ENCODE results near the gene TTC24. TPM values are rescaled to one million over a fixed set of nuclear protein-coding genes. Genes with fewer than 3 reads are reported as not detected.
"Not testable (repeated sequence)": the region's sequence is repeated elsewhere in the genome, so short reads cannot be mapped to it uniquely, and the experiment has no call there.

Gene TTC24
- polyA plus RNA-seq, 10 donors: 0.18 to 0.94 (median 0.40) TPM; not detected in 2

DNA sequence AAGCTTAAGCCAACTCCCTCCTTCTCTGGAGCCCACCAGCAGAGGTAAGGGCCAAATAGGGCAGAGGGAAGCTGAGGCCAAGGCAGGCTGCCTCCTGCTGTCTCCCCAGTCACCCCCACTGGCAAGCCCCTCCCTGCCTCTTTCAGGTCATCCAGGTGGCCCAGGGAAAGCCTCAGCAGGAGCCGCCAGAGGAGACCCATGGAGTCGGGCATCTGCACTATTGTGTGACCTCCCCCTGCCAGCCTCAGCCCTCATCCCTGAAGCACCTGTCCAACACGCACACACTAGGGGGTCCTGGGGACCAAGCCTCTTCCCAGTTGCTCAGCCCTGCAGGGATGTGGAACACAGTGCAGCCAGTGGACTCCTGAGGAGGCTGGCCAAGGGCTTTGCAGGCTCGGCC lies 6.8 kb downstream of the TTC24 start:
- no peak for DNase-seq

DNA sequence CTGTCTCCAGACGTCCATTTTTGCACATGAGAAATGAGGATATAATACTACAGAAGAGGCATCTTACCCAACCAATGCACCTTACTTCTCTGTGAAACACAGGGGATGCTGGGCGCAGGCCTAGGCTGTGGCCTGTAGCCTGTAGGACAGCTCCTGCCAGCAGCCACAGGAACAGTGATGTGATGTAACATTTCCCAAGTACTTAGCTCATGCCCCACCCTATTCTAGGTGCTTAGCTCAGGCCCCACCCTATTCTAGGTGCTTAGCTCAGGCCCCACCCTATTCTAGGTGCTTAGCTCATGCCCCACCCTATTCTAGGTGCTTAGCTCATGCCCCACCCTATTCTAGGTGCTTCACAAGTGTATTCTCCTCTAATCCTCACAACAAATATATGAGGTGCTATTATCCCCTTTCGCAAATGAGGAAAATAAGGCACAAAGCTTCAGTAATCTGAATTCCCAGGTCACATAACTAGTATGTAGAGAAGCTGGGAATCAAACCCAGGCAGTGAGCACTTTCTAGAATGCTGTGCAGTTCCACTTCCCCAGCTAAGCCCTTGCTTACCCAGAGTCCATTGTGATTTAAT lies 7.5 kb downstream of the TTC24 start:
- no peak for DNase-seq

DNA sequence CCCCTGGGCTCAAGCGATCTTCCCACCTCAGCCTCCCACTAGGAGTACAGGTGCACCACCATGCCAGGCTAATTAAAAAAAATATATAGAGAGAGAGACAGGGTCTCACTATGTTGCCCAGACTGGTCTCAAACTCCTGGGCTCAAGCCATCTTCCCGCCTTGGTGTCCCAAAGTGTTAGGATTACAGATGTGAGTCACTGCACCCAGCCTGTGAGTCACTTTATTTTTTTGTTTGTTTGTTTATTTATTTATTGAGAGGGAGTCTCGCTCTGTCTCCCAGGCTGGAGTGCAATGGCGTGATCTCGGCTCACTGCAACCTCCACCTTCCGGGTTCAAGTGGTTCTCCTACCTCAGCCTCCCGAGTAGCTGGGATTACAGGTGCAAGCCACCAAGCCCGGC lies 8.4 kb downstream of the TTC24 start:
- not testable (repeated sequence) for DNase-seq

DNA sequence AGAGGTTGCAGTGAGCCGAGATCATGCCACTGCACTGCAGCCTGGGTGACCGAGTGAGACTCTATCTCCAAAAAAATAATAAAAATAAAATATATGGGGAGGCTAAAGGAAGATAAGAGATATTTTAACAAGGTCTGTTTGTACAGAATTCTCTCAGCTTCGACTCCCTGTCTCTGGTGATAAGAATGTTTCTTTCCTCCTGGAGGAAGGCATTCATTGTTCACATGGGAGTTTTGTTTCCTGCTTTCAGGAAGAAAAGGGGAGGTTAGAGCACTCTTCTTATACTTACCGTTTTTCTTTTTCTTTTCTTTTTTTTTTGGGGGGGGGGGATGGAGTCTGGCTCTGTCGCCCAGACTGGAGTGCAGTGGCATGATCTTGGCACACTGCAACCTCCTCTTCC lies 10.0 kb downstream of the TTC24 start:
- no peak for DNase-seq

DNA sequence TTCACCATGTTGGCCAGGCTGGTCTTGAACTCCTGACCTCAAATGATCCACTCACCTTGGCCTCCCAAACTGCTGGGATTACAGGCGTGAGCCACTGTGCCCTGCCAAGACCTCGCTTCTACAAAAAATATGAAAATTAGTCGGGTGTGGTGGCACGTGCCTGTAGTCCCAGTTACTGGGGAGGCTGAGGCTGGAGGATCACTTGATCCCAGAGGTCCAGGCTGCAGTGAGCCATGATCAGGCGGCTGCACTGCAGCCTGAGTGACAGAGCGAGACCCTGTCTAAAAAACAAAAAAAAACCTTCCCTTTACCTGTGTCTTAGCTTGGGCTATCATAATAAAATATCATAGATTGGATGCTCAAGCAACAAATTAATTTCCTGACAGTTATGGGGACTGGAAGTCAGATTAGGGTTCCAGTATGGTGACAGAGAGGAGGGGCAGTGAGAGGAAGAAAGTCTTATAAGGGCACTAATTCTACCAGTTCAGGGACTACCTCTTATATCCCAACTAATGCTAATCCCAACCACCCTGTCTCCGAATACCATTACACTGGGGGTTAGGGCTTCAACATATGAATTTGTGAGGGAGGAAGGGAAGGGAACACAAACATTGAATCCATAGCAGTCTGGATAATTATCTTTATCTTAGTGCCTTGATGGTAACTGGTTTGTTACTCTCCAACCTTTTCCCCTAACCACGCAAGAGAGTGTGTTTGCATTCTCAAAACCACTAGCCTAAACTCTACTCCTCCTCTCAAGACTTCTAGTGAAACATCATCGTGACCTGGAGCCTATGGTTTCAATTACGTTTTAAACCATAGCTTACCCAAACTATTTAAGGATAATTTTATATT lies 11.0 kb downstream of the TTC24 start:
- DNase-seq: no peak

DNA sequence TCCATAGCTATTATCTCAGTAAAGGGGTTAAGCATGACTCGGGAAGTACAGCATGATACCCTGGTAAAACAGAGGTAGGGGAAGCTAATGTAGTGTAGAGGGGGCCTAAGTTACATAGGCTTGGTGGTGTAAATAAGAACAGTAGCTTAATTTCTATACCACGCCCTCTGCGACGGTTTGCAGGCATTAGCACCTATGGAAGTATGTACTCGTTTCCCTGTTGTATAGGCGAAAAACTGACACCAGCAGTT lies 11.6 kb downstream of the TTC24 start:
- no peak for DNase-seq

DNA sequence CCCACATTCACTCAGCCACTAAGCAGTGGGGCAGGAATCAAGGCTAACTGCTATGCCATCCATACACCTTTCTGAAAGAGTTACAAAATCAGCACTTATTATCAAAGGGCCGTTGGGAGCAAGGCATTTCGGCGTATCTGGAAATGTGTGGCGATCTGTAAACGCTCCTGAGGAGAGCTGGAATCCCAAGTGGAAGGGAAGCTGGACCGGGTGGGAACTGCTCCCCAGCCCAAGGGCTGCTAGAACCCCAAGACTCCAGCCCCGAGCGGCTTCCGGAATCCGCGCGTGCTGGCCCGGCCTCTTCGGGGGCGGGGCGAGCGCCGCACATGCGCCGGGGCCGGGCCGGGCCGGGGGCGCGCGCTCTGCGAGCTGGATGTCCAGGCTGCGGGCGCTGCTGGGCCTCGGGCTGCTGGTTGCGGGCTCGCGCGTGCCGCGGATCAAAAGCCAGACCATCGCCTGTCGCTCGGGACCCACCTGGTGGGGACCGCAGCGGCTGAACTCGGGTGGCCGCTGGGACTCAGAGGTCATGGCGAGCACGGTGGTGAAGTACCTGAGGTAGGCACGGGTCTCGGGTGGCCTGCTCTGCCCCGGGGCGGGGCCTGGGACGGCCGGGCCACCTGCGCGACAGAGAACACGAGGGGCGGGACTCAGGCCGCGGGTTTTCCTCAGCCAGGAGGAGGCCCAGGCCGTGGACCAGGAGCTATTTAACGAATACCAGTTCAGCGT lies 12.1 kb downstream of the TTC24 start, which contains the start of gene NAXE:
NAXE (plus strand) TSS at position 345 of the 726 bp plus-strand sequence; CDS start at position 374, 29 bp downstream.
- DNase-seq: peak; percentile 58 to 86 (median 76)

DNA sequence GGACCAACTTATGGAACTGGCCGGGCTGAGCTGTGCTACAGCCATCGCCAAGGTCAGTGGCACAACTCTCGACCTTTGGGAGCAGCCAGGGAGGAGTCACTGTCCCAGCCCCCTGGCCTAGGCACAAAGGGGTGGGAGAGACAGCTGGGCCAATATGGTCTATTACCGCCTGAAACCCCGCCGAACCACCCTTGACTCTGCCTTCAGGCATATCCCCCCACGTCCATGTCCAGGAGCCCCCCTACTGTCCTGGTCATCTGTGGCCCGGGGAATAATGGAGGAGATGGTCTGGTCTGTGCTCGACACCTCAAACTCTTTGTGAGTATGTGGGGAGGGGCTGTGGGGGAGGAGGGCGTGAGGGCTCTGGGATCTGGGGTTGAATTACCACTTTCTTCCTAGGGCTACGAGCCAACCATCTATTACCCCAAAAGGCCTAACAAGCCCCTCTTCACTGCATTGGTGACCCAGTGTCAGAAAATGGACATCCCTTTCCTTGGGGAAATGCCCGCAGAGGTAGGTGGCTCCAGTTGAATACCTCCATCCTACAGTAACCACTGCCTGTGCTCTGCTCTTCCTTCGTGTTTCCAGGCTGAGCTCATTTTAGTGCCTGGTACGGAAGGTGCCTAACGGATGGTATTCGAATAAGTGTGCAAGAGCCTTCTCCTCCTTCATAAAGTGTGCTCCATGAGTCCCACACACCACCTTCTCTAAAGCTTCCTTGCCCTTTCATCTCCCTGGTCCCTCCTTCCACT lies 12.8 kb downstream of the TTC24 start:
- DNase-seq: no peak

DNA sequence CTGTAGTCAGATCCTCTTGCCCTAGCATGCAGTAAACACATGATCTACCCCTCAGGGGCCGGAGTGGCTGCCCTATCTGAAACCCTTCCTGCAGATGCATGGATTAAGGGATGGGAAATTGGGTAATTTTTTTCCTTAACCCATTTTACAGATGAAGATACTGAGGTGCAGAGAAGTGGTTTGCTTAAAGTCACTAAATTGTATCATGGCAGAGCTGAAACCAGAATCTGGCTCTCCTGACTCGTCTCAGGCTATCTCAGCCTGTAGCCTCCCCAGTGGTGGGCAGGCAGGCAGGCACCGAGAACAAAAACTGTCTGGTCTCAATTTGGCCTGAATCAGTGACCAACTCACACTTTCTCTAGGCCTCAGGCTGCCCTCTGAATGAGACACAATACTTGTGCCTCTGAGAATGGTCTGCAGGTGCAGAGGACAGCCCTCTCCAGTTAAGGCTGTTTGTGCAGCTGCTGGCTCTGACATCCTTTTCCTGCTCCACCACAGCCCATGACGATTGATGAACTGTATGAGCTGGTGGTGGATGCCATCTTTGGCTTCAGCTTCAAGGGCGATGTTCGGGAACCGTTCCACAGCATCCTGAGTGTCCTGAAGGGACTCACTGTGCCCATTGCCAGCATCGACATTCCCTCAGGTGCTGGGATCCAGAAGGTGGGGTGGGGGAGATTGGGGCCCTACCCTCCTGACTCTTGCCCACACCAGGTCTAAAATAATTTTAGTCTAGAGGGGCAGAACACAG lies 13.6 kb downstream of the TTC24 start:
- DNase-seq: no peak

DNA sequence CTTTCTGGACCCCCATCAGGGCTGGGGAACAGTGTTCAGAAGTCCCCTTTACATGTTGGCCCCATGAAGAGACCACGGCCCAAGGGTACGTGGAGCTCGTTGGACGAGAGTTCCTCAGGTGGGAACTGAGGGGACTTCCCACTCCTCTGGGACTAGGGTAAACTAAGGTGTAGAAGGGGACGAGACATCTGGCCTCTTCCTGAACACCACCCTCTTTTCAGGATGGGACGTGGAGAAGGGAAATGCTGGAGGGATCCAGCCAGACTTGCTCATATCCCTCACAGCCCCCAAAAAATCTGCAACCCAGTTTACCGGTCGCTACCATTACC lies 14.1 kb downstream of the TTC24 start:
- DNase-seq: no peak

DNA sequence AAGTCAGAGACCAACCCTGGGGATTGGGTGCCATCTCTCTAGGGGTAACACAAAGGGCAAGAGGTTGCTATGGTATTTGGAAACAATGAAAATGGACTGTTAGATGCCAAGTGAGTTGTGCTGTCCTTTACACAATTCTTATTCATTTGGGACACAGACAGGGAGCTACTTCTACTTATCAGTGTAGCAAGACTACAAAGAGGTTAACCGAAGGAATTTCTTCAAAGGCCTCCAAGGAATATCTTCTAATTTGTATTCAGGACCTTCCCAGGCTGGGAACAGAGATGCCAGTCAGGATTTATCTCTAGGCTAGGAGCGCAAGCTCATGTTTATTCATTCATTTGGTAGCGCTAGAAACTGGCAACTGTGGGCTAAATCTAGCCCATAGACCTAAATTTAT lies 14.7 kb downstream of the TTC24 start:
- DNase-seq: no peak

DNA sequence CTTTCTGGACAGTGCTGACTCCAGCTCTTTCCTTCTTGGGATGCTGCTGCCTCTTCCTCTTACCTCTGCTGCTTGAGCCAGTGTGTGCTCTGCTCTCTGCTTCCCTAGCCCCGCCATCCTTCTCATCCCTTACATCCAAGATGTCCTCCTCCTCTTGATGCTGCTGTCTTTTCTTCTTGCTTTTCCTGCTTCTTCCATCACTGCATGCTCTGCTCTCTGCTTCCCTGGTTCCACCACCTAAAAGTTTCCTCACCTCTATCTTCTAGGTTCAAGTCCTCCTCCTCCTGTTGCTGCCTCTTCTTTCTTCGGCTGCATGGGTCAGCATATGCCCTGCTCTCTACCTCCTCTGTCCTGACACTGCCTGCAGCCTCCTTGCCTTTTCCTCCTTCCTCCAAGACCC lies 15.5 kb downstream of the TTC24 start:
- DNase-seq: no peak

DNA sequence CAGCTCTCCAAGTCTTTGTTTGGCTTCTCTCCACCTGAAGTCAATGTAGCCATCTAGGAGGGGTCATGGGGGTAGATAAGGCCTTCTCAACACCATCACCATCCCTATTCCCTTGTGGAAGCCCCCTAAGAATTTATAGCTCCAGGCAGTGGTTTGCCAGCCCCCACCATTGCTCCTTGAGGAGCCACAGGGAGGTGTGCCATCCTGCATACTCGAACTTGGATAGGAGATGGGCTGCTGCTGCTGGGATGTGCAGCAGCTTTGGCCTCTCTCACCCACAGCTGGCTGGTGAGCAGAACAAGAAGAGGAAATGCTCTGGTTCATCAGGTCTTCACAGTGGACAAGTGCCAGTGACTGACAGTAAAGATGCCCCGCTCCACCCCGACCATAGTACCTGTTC lies 16.9 kb downstream of the TTC24 start:
- no peak for DNase-seq

DNA sequence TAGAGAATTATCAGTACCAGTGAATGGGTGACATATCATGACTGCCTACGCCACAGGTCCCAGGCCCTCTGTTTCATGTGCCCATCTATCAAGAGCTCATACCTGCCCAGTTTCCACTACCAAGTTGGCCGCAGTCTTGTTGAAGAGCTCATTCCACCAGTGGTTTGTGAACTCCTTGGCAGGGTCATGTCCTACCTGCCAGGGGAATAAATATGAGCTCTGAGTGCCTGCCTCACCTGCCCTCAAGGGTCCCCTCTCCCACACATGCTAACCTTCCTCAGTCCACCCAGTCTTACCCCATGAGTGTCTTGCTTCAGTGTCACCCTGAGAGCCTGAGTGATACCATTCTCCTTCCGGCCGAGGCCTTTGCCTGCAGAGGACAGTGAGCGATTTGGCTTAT lies 18.6 kb downstream of the TTC24 start:
- DNase-seq: no peak

DNA sequence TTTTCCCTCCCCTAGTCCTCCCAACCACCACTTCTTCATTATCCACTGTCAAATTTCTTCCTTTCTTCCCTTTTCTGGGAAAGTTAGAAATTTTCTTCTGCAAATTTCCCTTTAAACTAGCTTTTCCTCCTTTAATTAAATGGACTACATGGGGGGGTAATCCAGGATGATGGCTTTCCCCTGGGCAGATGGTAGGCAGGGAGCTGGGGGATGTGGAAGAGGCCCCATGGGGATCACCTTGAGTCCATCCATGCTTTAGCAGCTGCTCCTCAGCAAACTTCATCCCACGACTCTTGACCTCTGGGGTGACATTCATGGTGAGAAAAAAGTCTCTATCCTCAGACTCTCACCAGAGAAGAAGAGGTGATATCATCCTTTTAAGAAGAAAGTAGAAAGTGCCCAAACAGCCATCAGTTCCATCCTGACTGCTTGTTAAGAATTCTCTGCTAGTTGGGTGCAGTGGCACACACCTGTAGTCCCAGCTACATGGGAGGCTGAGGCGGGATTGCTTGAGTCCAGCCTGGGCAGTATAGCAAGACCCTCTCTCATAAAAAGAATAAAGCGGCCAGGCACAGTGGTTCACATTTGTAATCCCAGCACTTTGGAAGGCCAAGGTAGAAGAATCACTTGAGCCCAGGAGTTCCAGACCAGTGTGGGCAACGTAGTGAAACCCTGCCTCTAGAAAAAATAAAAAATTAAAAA lies 19.4 kb downstream of the TTC24 start:
- no peak for DNase-seq

DNA sequence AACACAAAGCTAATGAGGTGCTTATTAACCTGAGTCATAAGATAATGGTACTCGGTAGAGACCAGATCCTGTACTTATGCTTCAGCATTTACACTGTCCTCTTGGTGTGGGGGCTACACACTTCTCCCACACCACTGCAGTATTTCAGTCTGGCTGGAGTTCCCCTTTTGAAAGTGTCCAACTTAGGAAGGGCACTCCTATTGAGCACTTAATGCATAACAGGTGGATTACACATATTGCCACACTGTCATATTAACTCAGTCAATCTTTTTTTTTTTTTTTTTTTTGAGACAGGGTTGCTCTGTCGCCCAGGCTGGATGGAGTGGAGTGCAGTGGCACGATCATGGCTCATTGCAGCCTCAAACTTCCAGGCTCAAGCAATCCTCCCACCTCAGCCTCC lies 20.3 kb downstream of the TTC24 start:
- DNase-seq: no peak

DNA sequence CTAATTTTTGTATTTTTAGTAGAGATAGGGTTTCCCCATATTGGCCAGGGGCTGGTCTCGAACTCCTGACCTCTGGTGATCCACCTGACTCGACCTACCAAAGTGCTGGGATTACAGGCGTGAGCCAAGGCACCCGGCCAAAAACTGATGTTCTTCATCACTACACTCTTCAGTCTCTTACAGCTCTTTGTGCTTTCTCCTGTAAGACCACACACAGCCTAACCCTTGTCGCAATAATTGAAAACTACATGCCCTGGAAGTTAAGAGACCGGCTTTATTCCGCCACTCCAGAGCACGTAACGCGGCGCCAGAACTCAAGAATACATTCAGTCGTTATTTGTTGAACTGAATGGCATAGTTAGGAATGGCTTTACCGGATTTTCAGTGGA lies 21.2 kb downstream of the TTC24 start:
- no peak for DNase-seq

DNA sequence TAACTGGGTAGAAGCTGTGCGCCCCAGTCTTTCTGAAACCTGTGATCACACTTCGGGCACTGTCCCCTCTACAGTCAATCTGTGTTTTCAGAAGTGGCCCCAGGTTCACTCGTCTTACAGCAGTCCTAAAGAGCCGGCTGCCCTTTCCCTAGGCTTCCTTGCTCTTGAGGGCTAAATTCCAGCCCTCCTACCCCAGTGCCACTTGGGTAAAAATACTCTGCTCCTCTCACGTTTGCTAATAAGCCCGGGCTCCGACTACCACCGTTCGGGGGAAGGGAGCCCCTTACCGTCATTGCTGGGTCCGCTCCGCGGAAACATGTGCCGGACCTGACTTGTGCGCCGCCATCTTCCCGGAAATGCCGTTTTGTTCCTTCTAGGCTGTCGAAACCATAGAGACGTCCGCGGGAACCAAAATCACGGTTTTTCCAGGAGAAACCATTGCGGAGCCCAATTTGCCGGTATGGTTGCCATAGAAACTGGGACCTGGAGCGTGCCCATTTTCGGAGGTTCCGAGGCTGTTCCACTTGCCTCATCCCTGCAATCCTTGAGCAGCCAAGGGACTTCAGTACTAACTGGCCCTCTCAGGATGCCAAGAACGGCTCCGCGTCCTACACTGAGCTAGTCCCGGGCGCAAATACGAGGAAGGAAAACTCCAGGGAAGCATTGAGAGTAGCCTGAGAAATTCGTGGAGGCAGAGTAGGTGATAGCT lies 21.8 kb downstream of the TTC24 start, which contains the start of gene GPATCH4:
GPATCH4 (minus strand) TSS at position 358 of the 709 bp plus-strand sequence.
- peak; percentile 87 to 95 (median 88) for DNase-seq

DNA sequence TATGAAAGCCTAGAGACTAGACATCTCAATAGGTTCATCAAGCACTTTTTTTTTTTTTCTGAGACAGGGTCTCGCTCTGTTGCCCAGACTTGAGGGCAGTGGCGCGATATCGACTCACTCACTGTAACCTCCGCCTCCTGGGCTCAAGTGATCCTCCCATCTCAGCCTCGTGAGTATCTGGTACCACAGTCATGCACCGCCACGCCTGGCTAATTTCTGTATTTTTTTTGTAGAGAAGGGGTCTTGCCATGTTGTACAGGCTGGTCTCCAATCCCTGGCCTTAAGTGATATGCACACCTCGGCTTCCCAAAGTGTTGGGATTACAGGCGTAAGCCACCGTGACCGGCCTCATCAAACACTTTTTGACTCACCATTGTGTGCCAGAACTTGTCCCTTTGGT lies 22.4 kb downstream of the TTC24 start:
- DNase-seq: no peak

DNA sequence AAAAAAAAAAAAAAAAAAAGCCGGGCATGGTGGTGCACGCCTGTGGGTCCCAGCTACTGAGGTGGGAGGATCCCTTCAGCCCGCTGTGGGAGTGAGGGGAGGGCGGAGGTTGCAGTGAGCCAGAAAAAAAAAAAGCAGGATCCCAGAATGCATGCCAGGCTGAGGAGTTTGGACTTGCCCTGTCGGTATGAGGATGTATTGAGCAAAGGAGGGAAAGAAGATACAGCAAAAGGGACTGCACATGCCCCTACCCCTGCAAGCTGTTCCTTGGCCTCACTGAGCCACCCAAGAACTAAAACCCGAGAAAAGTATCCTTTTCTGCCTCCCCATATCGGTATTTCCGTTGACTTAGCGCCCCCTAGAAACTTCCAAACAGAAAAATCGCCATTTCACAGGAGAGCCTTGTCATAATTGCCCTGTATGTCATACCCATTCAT lies 23.1 kb downstream of the TTC24 start:
- no peak for DNase-seq
